NB4 (cell line): Measurements from ENCODE around the gene NDUFA3.

Experiments used
- DNase-seq: peaks from one replicate; pipeline ENCODE4 v3.0.0; 2010; ENCODE audit warnings: low read depth
- H3K4me3 ChIP-seq: one replicate; pipeline ENCODE4 v1.5.1; 2011; ENCODE audit warnings: mild to moderate bottlenecking, low read depth, low read length, moderate library complexity
- CTCF ChIP-seq: IDR thresholded peaks from one replicate; pipeline ENCODE4 v1.5.1; 2012; ENCODE audit warnings: low read depth, low read length
- MAX ChIP-seq: IDR thresholded peaks from 2 replicates; pipeline ENCODE4 v1.6.1; 2011; ENCODE audit warnings: low read depth, low read length
- MYC ChIP-seq: IDR thresholded peaks from 2 replicates; pipeline ENCODE4 v1.6.1; 2011; ENCODE audit warnings: low read depth, low read length
- POLR2A ChIP-seq: IDR thresholded peaks from 2 replicates; pipeline ENCODE4 v1.6.1; 2011; ENCODE audit warnings: mild to moderate bottlenecking; ENCODE audit not compliant: insufficient read length; ENCODE audit errors: extremely low read depth

The NDUFA3 gene

DNA sequence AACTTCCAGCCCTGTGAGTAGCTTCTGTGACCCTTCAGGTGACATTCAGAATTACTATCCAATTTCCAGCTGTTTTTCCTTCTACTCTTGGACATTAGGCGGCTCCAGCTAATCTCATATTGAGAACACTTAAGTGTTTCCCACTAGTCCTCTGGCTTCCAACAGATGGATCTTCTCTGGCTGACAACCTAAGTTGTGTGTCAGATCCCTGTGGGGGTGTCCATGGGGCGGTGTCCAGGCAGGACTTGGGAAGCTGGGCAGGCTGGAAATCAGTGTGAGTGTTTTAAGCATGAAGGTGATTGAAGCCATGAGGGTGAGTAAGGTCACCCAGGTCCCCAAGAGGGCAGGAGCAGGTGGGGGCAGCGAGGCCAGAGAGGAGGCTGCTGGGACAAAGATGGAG lies 45.0 kb downstream of the NDUFA3 start:
- DNase-seq, result no peak
- no peak for TF ChIP-seq POLR2A
- no peak for TF ChIP-seq MAX
- TF ChIP-seq MYC, result no peak
- TF ChIP-seq CTCF, result no peak
- H3K4me3 ChIP-seq, result no peak overlapping the region

- no peak for TF ChIP-seq MAX
- no peak for TF ChIP-seq CTCF
- TF ChIP-seq POLR2A, result no peak
- TF ChIP-seq MYC, result no peak
- no peak for DNase-seq
Observed at GRCh38 chr19:54148158-54148557, 45.5 kb downstream of the NDUFA3 start.

GRCh38 chr19:54149021-54149812 lies 46.6 kb downstream of the NDUFA3 start:
- DNase-seq, result no peak
- H3K4me3 ChIP-seq, result no peak overlapping the region
- TF ChIP-seq CTCF (no peak), MYC (no peak)

More at GRCh38 chr19:54148158-54148557, 45.5 kb downstream of the NDUFA3 start:
- H3K4me3 ChIP-seq, result no peak overlapping the region

- DNase-seq, result no peak
- TF ChIP-seq POLR2A, result no peak
- TF ChIP-seq MYC, result no peak
- TF ChIP-seq MAX, result no peak
- no peak for TF ChIP-seq CTCF
- H3K4me3 ChIP-seq, result no peak overlapping the region
Observed at GRCh38 chr19:54151362-54152035, 48.8 kb downstream of the NDUFA3 start.

GRCh38 chr19:54152267-54152666 lies 49.6 kb downstream of the NDUFA3 start:
- DNase-seq, result no peak
- no peak overlapping the region for H3K4me3 ChIP-seq
- TF ChIP-seq POLR2A (no peak), MYC (no peak), MAX (no peak), CTCF (no peak)
